ENCODE data around the gene UBASH3A.
"Not testable (repeated sequence)": the region's sequence is repeated elsewhere in the genome, so short reads cannot be mapped to it uniquely, and the experiment has no call there.

UBASH3A gene

DNA sequence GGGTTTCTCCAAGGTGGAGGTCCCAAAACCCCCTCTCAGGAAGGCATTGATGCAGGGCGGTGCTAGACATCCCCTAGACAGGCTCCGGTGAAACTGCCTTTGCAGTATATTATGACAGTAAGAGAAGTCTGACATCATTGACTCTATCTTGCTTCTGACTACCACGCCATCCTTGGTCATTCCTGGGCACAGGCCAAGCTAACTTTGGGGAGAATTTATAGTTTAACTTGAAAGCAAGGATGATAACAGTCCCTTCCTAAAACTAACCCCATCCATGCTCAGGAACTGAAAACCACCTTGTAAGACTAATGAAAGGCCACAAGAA, 62.1 kb downstream of the UBASH3A start:
- H3K4me3 ChIP-seq (replicated peaks in 1 of 2; ENCODE audit: low read depth in 2 of 2, low read length in 2 of 2) = no peak overlapping the region
- no peak for DNase-seq (ENCODE audit: low read depth in 2 of 2)
- TF ChIP-seq, protein P1, sequence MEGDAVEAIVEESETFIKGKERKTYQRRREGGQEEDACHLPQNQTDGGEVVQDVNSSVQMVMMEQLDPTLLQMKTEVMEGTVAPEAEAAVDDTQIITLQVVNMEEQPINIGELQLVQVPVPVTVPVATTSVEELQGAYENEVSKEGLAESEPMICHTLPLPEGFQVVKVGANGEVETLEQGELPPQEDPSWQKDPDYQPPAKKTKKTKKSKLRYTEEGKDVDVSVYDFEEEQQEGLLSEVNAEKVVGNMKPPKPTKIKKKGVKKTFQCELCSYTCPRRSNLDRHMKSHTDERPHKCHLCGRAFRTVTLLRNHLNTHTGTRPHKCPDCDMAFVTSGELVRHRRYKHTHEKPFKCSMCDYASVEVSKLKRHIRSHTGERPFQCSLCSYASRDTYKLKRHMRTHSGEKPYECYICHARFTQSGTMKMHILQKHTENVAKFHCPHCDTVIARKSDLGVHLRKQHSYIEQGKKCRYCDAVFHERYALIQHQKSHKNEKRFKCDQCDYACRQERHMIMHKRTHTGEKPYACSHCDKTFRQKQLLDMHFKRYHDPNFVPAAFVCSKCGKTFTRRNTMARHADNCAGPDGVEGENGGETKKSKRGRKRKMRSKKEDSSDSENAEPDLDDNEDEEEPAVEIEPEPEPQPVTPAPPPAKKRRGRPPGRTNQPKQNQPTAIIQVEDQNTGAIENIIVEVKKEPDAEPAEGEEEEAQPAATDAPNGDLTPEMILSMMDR (IDR thresholded peaks at IDR 0.05; ENCODE audit: low read depth, low read length) = no peak

DNA sequence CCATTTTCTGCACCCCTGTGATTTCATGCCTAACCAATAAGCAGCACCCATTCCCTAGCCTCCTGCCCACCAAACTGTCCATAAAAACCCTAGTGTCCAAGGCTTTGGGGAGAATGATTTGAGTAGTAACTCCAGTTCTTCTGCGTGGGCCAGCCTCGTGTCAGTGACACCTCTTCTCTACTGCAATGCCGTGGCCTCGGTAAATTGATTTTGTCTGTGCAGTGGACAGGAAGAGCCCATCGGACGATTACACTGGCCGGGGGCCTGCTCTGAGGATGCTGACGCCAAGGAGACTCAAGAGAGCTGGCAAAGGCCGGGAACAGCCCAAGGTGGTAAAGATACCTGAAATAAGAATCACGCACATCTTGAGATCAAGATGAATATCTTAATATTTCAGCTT, 63.0 kb downstream of the UBASH3A start:
- no peak for DNase-seq (ENCODE audit: low read depth in 2 of 2)
- no peak overlapping the region for H3K4me3 ChIP-seq (replicated peaks in 1 of 2; ENCODE audit: low read depth in 2 of 2, low read length in 2 of 2)
- TF ChIP-seq, protein P1 (IDR thresholded peaks at IDR 0.05; ENCODE audit: low read depth, low read length) = no peak

DNA sequence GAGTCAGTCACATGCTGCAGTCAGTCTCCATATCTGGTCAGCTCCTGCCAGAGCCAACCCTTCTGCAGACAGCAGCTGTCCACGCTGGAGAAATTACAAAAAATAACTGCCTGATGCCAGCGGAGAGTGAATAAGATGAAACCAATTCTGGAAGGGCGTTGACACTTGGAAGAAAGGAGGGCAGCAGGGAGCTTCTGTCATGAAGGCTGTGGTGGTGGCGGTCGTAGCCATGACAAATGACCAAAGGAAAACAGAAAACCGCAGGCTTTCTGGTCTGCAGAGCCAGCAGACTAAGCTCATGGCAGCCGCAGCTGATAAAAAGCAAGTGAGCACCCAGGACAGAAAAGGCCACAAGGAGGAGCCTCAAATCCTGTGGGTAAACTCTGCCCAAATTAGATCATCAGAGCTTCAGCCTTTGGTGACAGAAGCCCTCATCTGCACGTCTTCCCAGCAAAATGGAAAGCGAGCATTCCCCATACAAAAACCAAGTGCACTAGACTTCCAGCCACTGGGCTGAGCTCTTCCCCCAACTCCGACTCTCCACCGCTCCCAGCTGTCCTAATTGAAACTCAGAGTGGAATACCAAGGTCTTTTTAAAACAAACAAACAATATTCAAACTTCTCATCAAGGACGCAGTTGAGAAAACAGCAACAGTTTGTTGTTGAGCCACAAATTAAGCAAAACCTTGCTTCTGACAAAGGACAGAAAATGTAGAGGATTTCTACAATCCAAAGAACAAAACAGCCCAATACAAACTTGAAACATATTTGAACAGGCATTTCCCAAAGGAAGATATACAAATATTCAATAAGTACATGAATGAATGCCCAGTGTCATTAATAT, 63.7 kb downstream of the UBASH3A start:
- TF ChIP-seq, protein P1 (IDR thresholded peaks at IDR 0.05; ENCODE audit: low read depth, low read length) = peak; percentile 23
- no peak overlapping the region for H3K4me3 ChIP-seq (replicated peaks in 1 of 2; ENCODE audit: low read depth in 2 of 2, low read length in 2 of 2)
- peak; percentile 23 to 46 for DNase-seq (ENCODE audit: low read depth in 2 of 2)

DNA sequence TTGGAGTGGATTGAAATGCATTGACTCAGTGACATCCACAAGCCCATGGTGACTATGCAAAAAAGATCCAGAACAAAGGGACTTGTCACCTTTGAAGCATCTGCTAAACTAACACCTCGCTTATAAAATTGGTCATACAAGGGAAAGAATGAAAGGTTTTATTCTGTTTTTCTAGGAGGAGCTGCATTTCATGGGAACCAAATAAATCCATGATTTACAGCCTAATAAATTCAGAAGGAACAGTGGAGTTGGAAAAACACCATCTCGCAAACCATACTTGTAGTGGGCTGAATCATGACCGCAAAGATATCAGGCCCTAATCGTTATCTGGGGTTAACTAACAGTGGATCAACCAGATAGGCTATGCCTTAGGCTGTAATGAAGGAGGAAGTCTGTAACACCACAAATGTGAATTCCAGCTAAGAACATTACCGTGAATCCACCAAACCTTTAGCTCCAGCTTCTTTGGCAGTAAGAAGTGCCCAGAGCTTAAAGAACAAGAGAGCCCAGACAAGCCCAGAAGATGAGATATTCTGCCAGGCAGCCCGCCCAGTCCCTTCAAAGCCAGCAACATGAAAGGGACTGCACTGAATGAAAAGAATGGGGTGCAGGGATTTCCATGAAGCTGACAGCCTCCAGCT, 64.9 kb downstream of the UBASH3A start:
- no peak for DNase-seq (ENCODE audit: low read depth in 2 of 2)
- H3K4me3 ChIP-seq (replicated peaks in 1 of 2; ENCODE audit: low read depth in 2 of 2, low read length in 2 of 2) = no peak overlapping the region
- TF ChIP-seq, protein P1 (IDR thresholded peaks at IDR 0.05; ENCODE audit: low read depth, low read length) = no peak

DNA sequence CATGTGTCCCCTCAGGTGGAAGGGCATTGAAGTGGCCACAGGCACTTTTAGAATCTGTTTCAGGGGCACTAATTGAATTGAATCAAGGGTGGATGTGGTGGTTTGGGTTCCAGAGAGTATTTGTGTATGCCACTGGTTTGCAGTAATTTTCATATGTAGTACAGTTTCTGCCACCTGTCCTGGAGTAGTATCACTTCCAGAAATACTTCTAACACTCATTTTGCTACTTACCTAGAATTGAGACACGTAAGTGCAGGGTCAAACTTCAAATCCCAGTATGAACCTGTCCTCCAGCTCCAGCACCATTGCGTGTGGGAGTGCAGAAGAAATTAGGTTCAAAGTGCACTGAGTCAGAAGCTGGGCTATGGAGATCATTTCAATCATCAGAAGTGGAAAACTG, 65.6 kb downstream of the UBASH3A start:
- no peak overlapping the region for H3K4me3 ChIP-seq (replicated peaks in 1 of 2; ENCODE audit: low read depth in 2 of 2, low read length in 2 of 2)
- no peak for DNase-seq (ENCODE audit: low read depth in 2 of 2)
- TF ChIP-seq, protein P1 (IDR thresholded peaks at IDR 0.05; ENCODE audit: low read depth, low read length) = no peak

DNA sequence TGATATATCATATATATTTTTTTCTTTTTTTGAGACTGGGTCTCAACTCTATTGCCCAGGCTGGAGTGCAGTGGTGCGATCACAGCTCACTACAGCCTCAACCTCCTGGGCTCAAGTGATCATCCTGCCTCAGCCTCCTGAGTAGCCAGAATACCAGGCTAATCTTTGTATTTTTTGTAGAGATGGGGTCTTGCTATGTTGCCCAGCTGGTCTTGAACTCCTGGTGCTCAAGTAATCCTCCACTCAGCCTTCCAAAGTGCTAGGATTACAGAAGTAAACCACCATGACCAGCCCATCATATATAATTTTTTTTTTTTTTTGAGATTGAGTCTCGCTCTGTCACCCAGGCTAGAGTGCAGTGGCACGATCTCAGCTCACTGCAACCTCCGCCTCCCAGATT, 66.0 kb downstream of the UBASH3A start:
- not testable (repeated sequence) for H3K4me3 ChIP-seq (replicated peaks in 1 of 2; ENCODE audit: low read depth in 2 of 2, low read length in 2 of 2); DNase-seq (ENCODE audit: low read depth in 2 of 2)

DNA sequence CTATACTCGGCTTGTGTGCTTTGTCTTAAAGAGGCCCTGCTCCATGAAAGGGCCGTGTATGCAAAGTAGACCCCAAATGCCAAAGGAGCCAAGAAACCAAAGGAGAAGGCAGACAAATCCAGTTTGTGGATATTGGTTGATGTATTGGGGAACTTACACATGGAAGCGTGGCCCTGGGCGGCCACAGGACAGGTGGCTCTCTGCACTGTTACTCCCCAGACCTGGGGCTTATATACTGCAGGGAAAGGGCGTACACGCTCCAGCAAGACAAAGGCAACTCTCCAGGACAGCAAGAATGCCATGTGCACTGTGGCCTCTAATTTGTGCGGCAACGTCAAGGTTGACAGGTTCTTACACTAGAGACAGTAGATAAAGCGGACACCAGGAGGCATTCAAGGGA, 67.5 kb downstream of the UBASH3A start:
- TF ChIP-seq, protein P1 (IDR thresholded peaks at IDR 0.05; ENCODE audit: low read depth, low read length) = no peak
- no peak overlapping the region for H3K4me3 ChIP-seq (replicated peaks in 1 of 2; ENCODE audit: low read depth in 2 of 2, low read length in 2 of 2)
- no peak for DNase-seq (ENCODE audit: low read depth in 2 of 2)

Measured in cardiac fibroblast (primary cell).